OCI-LY7 (cell line): ENCODE results near the gene ETFB.

ENCODE experiments used
- CTCF ChIP-seq: fragments of 200-600 bp; sonication (generic); conservative IDR thresholded peaks from 2 replicates; pipeline ENCODE4 v1.5.1; 2014; ENCODE audit warnings: mild to moderate bottlenecking, antibody characterized with exemption, low read length, moderate library complexity, mixed read lengths
- EZH2phosphoT487 ChIP-seq: fragments of 200-600 bp; sonication (generic); IDR thresholded peaks from 2 replicates; pipeline ENCODE4 v1.6.1; 2018; ENCODE audit warnings: low read depth, borderline replicate concordance, mild to moderate bottlenecking, mixed run types, antibody characterized with exemption, low read length, moderate library complexity, mixed read lengths

- TF ChIP-seq CTCF (no peak), EZH2phosphoT487 (no peak)
Observed at GRCh38 chr19:51337141-51337860, 28.9 kb downstream of the ETFB start.
